ENCODE results near the gene ZSCAN31. TPM values are rescaled to one million over a fixed set of nuclear protein-coding genes. Genes with fewer than 3 reads are reported as not detected.

The ZSCAN31 gene
- total and polyA plus RNA-seq, 9 of the 15 experiments (the other 6 are each of a cell fraction or from before 2014, with no cell fraction given): 3.9 to 12.1 (median 7.0) TPM

- TF ChIP-seq ZBTB40 (IDR thresholded peaks at IDR 0.05) (no peak), ZBTB40 (CRISPR knock-in tag; IDR thresholded peaks at IDR 0.05) (no peak), GATA2 (CRISPR knock-in tag; IDR thresholded peaks at IDR 0.05) (0 out of 2 replicates have a peak, but pooled peaks have one; percentile 18), CBX2 (IDR thresholded peaks at IDR 0.05; ENCODE audit: insufficient read depth, low read length, poor library complexity, severe bottlenecking) (no peak), BCL6 (CRISPR knock-in tag; IDR thresholded peaks at IDR 0.05) (no peak), CC2D1A (IDR thresholded peaks at IDR 0.05) (no peak), ZNF589 (CRISPR knock-in tag; IDR thresholded peaks at IDR 0.05; ENCODE audit: low read depth) (no peak), PURB (CRISPR knock-in tag; IDR thresholded peaks at IDR 0.05; ENCODE audit: low read depth) (no peak), SIRT6 (IDR thresholded peaks at IDR 0.05; ENCODE audit: low read depth, low read length) (no peak), ADNP (tag; IDR thresholded peaks at IDR 0.05) (peak; percentile 85), COPS2 (conservative IDR thresholded peaks at IDR 0.05) (no peak), JUND (IDR thresholded peaks at IDR 0.05; ENCODE audit: borderline replicate concordance, low read depth, low read length) (peak; percentile 42; the same call in 1 of the 2 replicates), JUND (tag; IDR thresholded peaks at IDR 0.05; ENCODE audit: borderline replicate concordance, low read depth, low read length) (peak; percentile 56; the same call in 1 of the 3 replicates), ETV1 (tag; conservative IDR thresholded peaks at IDR 0.05; ENCODE audit: low read depth) (no peak), KLF16 (IDR thresholded peaks at IDR 0.05) (peak; percentile 66; the same call in 1 of the 2 replicates), TCF3 (CRISPR knock-in tag; IDR thresholded peaks at IDR 0.05) (peak; percentile 71), SMARCE1 (IDR thresholded peaks at IDR 0.05) (0 out of 2 replicates have a peak, but pooled peaks have one; percentile 12), CBFA2T3 (IDR thresholded peaks at IDR 0.05) (peak; percentile 86)
- TF ChIP-seq, protein P1, sequence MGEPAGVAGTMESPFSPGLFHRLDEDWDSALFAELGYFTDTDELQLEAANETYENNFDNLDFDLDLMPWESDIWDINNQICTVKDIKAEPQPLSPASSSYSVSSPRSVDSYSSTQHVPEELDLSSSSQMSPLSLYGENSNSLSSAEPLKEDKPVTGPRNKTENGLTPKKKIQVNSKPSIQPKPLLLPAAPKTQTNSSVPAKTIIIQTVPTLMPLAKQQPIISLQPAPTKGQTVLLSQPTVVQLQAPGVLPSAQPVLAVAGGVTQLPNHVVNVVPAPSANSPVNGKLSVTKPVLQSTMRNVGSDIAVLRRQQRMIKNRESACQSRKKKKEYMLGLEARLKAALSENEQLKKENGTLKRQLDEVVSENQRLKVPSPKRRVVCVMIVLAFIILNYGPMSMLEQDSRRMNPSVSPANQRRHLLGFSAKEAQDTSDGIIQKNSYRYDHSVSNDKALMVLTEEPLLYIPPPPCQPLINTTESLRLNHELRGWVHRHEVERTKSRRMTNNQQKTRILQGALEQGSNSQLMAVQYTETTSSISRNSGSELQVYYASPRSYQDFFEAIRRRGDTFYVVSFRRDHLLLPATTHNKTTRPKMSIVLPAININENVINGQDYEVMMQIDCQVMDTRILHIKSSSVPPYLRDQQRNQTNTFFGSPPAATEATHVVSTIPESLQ (CRISPR knock-in tag; IDR thresholded peaks at IDR 0.05): no peak
These were observed 8.1 kb upstream of the ZSCAN31 start (continued) for GRCh38 chr6:28343898-28344677.

Measured in K562 (cell line).